Activated T-helper 1 cell treated with anti-CD3 and anti-CD28 coated beads, Interleukin-2, amount 50 U/mL, for 16 hours (primary cell): ENCODE measurements around the gene MARCHF11.

ENCODE experiments used
- DNase-seq, 2 donors: peaks; one replicate each; pipeline ENCODE4 v3.0.0-alpha.2; 2020; ENCODE audit warnings: low read depth in 1 of 2, low spot score in 1 of 2

MARCHF11 gene

GRCh38 chr5:16179511-16179935 lies at the start of gene MARCHF11:
Gene MARCHF11, minus strand, starts transcription at chr5:16179791. Its CDS starts 216 bp downstream, at chr5:16179575.
- no peak for DNase-seq

DNA sequence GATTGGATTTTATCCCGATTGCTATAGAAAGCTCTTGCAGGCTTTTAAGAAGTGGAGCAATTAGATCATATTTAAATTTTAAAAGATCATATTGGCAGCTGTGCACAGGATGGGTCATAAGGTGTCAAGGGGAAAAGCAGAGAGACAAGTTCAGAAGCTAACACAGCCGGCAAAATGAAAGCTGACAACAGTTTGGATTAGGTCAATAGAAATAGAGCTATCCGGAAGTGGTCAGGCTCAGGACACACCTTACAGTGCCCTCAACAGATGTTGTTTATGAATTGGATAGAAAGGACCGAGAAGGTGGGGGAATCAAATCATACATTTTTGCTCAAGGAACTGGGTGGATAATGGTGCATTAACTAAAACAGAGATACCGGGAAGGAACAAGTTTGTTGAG lies 46.3 kb upstream of the MARCHF11 start:
- DNase-seq, result no peak

GRCh38 chr5:16192311-16192710 lies 12.7 kb upstream of the MARCHF11 start:
- DNase-seq, result no peak

GRCh38 chr5:16180789-16181082 lies 1.1 kb upstream of the MARCHF11 start:
- DNase-seq, result no peak

GRCh38 chr5:16179936-16180788 lies 571 bp upstream of the MARCHF11 start:
- DNase-seq, result no peak

GRCh38 chr5:16178745-16179372 lies 732 bp downstream of the MARCHF11 start:
- DNase-seq, result no peak

- no peak for DNase-seq
Measured at GRCh38 chr5:16169550-16169949, 10.0 kb downstream of the MARCHF11 start.

- DNase-seq, result no peak
Measured at GRCh38 chr5:16160706-16161105, 18.9 kb downstream of the MARCHF11 start.

GRCh38 chr5:16159636-16160035 lies 20.0 kb downstream of the MARCHF11 start:
- no peak for DNase-seq

DNA sequence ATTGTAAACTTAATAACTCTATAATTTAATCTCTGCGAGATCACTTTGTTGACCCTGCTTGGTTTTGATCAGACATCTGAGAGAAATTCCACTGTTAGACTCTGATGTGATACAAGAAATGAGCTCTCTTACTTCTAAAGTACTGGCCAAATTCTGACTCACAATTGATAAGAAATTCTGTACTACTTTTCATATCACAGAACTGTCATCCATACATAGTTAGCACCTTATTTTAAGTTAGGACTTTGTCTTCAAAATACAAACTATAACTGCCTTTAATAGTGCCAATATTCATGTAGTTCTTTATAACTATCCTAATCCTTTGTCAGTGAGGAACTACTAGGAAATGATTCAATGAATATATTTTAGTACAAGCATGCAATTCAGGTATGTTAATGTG lies 23.4 kb downstream of the MARCHF11 start:
- DNase-seq, result no peak

GRCh38 chr5:16152601-16153568 lies 26.7 kb downstream of the MARCHF11 start:
- DNase-seq, result no peak

DNA sequence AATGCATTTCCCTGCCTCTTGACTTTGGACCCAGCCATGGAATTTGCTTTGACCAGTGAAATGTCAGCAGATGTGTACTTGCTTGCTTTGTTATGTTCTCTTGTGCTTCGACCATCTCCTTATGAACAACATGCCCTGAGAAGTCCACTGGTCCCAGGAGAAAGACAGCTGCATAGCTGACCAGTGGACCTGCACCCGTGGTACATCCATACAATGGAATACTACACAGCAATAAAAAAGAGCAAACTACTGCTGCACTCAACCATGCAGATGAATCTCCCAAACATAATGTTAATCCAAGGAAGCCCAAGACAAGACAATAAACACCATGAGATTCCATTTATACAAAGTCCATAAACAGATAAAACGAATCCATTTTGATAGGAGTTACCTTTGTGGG lies 30.0 kb downstream of the MARCHF11 start:
- no peak for DNase-seq

DNA sequence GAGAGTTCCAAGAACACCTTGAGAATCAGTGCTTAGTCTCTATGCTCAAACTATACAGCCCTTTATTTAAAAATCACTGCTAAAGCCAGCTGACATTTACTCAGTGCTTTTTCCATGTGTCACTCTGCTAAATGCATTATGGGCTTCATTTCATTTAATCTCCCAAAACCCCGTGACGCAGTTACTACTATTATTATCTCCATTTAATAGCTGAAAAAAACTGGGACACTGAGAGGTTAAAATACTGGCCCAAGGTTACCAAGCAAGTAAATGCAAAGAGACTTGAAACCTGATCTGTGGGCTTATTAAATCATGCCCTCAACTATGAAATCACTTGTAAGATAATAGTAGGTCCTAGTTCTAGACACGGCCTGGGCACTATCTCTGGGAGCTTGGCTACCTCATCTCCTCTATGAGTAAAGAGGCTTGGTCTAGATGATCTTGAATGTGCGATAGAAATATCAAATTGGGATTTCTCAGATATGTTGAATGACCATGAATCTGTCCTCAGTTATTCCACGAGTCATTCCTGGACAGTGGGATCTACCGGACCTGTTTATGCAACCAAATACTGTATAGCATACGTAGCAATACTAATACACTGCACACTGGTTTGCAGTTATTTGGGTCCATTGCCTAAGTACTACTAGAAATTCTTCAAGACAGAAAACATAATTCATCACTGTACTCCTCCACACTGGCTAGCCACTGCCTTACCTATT lies 32.3 kb downstream of the MARCHF11 start:
- no peak for DNase-seq

- DNase-seq, result no peak
Measured at GRCh38 chr5:16144416-16144815, 35.2 kb downstream of the MARCHF11 start.

GRCh38 chr5:16143361-16144049 lies 36.1 kb downstream of the MARCHF11 start:
- DNase-seq, result no peak

DNA sequence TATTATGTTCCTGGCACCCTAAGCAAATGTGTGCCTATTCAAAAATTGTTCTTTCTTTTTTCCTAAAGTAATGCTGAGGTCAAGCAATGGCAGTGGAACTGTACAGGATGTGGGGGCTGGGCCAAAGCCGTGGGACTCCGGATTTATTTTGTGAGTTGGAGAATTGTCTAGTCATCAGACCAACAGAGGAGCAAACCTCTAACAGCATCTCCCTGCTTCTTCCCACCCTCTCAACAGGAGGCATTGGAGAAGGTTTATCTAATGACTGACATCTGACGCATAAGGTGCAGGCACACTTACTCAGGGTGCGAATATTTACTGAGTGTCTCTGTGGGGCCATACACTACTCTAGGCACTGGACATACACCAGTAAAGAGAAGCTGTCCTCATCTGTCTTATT lies 38.6 kb downstream of the MARCHF11 start:
- no peak for DNase-seq

GRCh38 chr5:16140417-16140816 lies 39.2 kb downstream of the MARCHF11 start:
- no peak for DNase-seq

- no peak for DNase-seq
Measured at GRCh38 chr5:16137177-16137576, 42.4 kb downstream of the MARCHF11 start.

DNA sequence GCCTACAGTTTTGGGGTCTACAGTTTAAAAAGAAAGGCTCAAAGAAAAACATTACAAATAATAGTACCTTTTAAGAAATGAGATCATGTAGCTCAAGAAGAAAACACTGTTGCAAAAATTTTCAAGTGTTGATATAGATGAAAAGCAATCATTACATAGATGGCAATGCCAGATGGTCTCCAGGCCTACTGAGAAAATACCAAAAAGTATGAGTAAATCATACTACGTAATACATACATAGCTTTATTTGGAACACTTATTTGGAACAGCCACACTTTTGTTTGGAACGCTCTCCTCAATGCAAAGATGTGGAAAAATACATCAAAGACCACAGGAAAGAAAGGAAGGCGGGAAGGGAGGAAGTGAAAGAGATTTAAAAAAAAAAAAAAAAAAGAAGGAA lies 44.1 kb downstream of the MARCHF11 start:
- DNase-seq, result no peak

- DNase-seq, result no peak
Measured at GRCh38 chr5:16135003-16135402, 44.6 kb downstream of the MARCHF11 start.
